HEK293 (cell line): ENCODE results near the gene FASTK.

Source experiments
- BCL11A ChIP-seq: fragments of 450-650 bp; formaldehyde crosslinking; IDR thresholded peaks from 2 replicates; pipeline ENCODE4 v1.5.1; 2016; ENCODE audit warnings: low read depth, missing biosample characterization, missing genetic modification characterization
- KLF1 ChIP-seq: fragments of 450-650 bp; formaldehyde crosslinking; IDR thresholded peaks from 2 replicates; pipeline ENCODE4 v1.5.1; 2016; ENCODE audit warnings: missing biosample characterization, missing genetic modification characterization
- KLF7 ChIP-seq: fragments of 450-650 bp; formaldehyde crosslinking; IDR thresholded peaks from 2 replicates; pipeline ENCODE4 v1.5.1; 2016; ENCODE audit warnings: missing biosample characterization, missing genetic modification characterization, borderline replicate concordance
- MYNN ChIP-seq: fragments of 450-650 bp; formaldehyde crosslinking; IDR thresholded peaks from 2 replicates; pipeline ENCODE4 v1.5.1; 2016; ENCODE audit warnings: missing biosample characterization, missing genetic modification characterization, borderline replicate concordance
- SP2 ChIP-seq: fragments of 450-650 bp; formaldehyde crosslinking; IDR thresholded peaks from 2 replicates; pipeline ENCODE4 v1.5.1; 2016; ENCODE audit warnings: missing biosample characterization, missing genetic modification characterization
- ZBTB1 ChIP-seq: fragments of 450-650 bp; formaldehyde crosslinking; IDR thresholded peaks from 2 replicates; pipeline ENCODE4 v1.5.1; 2016; ENCODE audit warnings: missing biosample characterization, missing genetic modification characterization
- ZIC2 ChIP-seq: fragments of 450-650 bp; formaldehyde crosslinking; IDR thresholded peaks from 2 replicates; pipeline ENCODE4 v1.5.1; 2016; ENCODE audit warnings: missing biosample characterization, missing genetic modification characterization
- ZNF10 ChIP-seq: fragments of 450-650 bp; formaldehyde crosslinking; IDR thresholded peaks from 2 replicates; pipeline ENCODE4 v1.5.1; 2017; ENCODE audit warnings: missing biosample characterization, missing genetic modification characterization
- ZNF121 ChIP-seq: fragments of 450-650 bp; formaldehyde crosslinking; IDR thresholded peaks from 2 replicates; pipeline ENCODE4 v1.5.1; 2016; ENCODE audit warnings: missing biosample characterization, missing genetic modification characterization
- ZNF169 ChIP-seq: fragments of 450-650 bp; formaldehyde crosslinking; IDR thresholded peaks from 2 replicates; pipeline ENCODE4 v1.5.1; 2016; ENCODE audit warnings: missing biosample characterization, missing genetic modification characterization
- ZNF266 ChIP-seq: fragments of 450-650 bp; formaldehyde crosslinking; IDR thresholded peaks from 2 replicates; pipeline ENCODE4 v1.5.1; 2016; ENCODE audit warnings: missing biosample characterization, missing genetic modification characterization, low read depth
- ZNF274 ChIP-seq, 2 experiments: fragments of 200-500 bp in 1 of 2; fragments of 450-650 bp in 1 of 2; sonication (Bioruptor generic) in 1 of 2; formaldehyde crosslinking in 1 of 2; IDR thresholded peaks; 2 replicates each; pipeline versions ENCODE4 v1.5.1 to v1.6.1; 2014 to 2016; ENCODE audit warnings: borderline replicate concordance in 1 of 2, inconsistent platforms in 1 of 2, low read length in 1 of 2, missing biosample characterization in 1 of 2, missing genetic modification characterization in 1 of 2
- ZNF521 ChIP-seq: fragments of 450-650 bp; formaldehyde crosslinking; IDR thresholded peaks from 2 replicates; pipeline ENCODE4 v1.5.1; 2017; ENCODE audit warnings: missing biosample characterization, mild to moderate bottlenecking, missing genetic modification characterization
- ZNF571 ChIP-seq: fragments of 450-650 bp; formaldehyde crosslinking; IDR thresholded peaks from 2 replicates; pipeline ENCODE4 v1.5.0; 2017; ENCODE audit warnings: missing biosample characterization, missing genetic modification characterization
- ZNF621 ChIP-seq: fragments of 450-650 bp; formaldehyde crosslinking; IDR thresholded peaks from 2 replicates; pipeline ENCODE4 v1.5.1; 2017; ENCODE audit warnings: missing biosample characterization, missing genetic modification characterization
- ZNF785 ChIP-seq: fragments of 450-650 bp; formaldehyde crosslinking; IDR thresholded peaks from 2 replicates; pipeline ENCODE4 v1.5.1; 2016; ENCODE audit warnings: missing biosample characterization, missing genetic modification characterization
- ZSCAN16 ChIP-seq: fragments of 450-650 bp; formaldehyde crosslinking; IDR thresholded peaks from 2 replicates; pipeline ENCODE4 v1.5.1; 2016; ENCODE audit warnings: missing biosample characterization, missing genetic modification characterization
- TF ChIP-seq, protein P1 (sequence below): fragments of 450-650 bp; formaldehyde crosslinking; IDR thresholded peaks from 2 replicates; pipeline ENCODE4 v1.5.1; 2016; ENCODE audit warnings: missing biosample characterization, missing genetic modification characterization
- TF ChIP-seq, protein P2 (sequence below): fragments of 450-650 bp; formaldehyde crosslinking; IDR thresholded peaks from 2 replicates; pipeline ENCODE4 v1.5.1; 2016; ENCODE audit warnings: missing biosample characterization, missing genetic modification characterization
- TF ChIP-seq, protein P3 (sequence below): fragments of 450-650 bp; formaldehyde crosslinking; IDR thresholded peaks from 2 replicates; pipeline ENCODE4 v1.5.1; 2016; ENCODE audit warnings: missing biosample characterization, missing genetic modification characterization
- TF ChIP-seq, protein P4 (sequence below): sonication (generic); formaldehyde crosslinking; IDR thresholded peaks from 2 replicates; pipeline ENCODE4 v1.8.1; 2022; ENCODE audit warnings: mild to moderate bottlenecking, moderate library complexity, missing genetic modification reagents
- TF ChIP-seq, protein P5 (sequence below): fragments of 450-650 bp; formaldehyde crosslinking; IDR thresholded peaks from 2 replicates; pipeline ENCODE4 v1.5.1; 2016; ENCODE audit warnings: missing biosample characterization, missing genetic modification characterization
- TF ChIP-seq, protein P6 (sequence below): fragments of 450-650 bp; formaldehyde crosslinking; IDR thresholded peaks from 2 replicates; pipeline ENCODE4; 2016; ENCODE audit warnings: missing biosample characterization, missing genetic modification characterization
- TF ChIP-seq, protein P7 (sequence below): fragments of 450-650 bp; formaldehyde crosslinking; IDR thresholded peaks from 2 replicates; pipeline ENCODE4 v1.5.1; 2016; ENCODE audit warnings: missing biosample characterization, missing genetic modification characterization
- TF ChIP-seq, protein P8 (sequence below): fragments of 450-650 bp; formaldehyde crosslinking; IDR thresholded peaks from 2 replicates; pipeline ENCODE4 v1.5.1; 2016; ENCODE audit warnings: missing biosample characterization, missing genetic modification characterization

FASTK gene

DNA sequence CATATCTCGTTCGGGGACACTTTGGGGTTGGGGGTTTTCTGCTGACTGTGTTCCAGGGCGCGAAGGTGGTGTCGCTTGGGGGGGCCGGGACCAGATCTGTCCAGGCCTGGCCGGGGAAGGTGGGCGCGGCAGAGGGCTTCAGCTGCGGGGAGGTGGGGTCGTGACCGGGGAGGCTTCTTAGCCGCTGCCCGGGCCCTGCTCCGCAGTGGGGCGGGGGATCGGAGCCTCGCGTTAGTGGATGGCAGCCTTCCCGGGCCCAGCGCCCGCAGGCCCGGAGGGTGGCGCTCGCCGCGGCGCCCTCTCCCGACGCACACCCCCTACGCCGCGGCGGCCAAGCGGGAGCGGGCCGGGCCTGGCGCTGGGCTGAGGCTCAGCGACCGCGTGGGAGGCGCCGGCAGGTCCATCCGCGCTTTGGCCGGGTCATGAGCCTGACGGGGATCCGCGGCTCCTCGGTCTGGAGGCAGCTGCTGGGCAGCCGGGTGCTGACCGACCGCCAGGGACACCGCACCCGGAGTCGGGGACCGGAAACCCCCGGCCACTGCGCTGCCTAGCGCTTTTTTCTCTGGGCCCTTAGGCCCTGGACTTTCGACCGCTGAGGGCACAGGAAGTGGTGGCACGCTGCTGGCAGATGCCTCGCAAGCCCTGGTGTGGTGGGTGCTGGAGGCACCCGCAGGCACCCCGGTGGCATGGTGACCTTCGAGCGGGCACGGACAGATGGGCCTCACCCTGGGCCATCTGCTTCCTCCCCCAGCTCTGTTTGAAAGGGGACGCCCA is 6.8 kb upstream of the FASTK start (continued):
- peak; percentile 10; the same call in 1 of the 2 replicates for TF ChIP-seq ZNF121 (tag by site-specific recombination)
- TF ChIP-seq ZNF274 (IDR thresholded peaks at IDR 0.05; ENCODE audit: low read length): no peak
- TF ChIP-seq ZNF274 (tag by site-specific recombination; IDR thresholded peaks at IDR 0.05; ENCODE audit: borderline replicate concordance): no peak
- TF ChIP-seq, protein P1, sequence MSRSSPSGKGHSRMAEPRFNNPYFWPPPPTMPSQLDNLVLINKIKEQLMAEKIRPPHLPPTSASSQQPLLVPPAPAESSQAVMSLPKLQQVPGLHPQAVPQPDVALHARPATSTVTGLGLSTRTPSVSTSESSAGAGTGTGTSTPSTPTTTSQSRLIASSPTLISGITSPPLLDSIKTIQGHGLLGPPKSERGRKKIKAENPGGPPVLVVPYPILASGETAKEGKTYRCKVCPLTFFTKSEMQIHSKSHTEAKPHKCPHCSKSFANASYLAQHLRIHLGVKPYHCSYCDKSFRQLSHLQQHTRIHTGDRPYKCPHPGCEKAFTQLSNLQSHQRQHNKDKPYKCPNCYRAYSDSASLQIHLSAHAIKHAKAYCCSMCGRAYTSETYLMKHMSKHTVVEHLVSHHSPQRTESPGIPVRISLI (tag by site-specific recombination): no peak
- TF ChIP-seq ZSCAN16 (tag by site-specific recombination): no peak
- TF ChIP-seq ZNF10 (tag by site-specific recombination): no peak
- no peak for TF ChIP-seq BCL11A (tag by site-specific recombination)
- no peak for TF ChIP-seq ZNF266
- TF ChIP-seq, protein P2, sequence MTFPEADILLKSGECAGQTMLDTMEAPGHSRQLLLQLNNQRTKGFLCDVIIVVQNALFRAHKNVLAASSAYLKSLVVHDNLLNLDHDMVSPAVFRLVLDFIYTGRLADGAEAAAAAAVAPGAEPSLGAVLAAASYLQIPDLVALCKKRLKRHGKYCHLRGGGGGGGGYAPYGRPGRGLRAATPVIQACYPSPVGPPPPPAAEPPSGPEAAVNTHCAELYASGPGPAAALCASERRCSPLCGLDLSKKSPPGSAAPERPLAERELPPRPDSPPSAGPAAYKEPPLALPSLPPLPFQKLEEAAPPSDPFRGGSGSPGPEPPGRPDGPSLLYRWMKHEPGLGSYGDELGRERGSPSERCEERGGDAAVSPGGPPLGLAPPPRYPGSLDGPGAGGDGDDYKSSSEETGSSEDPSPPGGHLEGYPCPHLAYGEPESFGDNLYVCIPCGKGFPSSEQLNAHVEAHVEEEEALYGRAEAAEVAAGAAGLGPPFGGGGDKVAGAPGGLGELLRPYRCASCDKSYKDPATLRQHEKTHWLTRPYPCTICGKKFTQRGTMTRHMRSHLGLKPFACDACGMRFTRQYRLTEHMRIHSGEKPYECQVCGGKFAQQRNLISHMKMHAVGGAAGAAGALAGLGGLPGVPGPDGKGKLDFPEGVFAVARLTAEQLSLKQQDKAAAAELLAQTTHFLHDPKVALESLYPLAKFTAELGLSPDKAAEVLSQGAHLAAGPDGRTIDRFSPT (tag by site-specific recombination): peak; percentile 92
- TF ChIP-seq, protein P3, sequence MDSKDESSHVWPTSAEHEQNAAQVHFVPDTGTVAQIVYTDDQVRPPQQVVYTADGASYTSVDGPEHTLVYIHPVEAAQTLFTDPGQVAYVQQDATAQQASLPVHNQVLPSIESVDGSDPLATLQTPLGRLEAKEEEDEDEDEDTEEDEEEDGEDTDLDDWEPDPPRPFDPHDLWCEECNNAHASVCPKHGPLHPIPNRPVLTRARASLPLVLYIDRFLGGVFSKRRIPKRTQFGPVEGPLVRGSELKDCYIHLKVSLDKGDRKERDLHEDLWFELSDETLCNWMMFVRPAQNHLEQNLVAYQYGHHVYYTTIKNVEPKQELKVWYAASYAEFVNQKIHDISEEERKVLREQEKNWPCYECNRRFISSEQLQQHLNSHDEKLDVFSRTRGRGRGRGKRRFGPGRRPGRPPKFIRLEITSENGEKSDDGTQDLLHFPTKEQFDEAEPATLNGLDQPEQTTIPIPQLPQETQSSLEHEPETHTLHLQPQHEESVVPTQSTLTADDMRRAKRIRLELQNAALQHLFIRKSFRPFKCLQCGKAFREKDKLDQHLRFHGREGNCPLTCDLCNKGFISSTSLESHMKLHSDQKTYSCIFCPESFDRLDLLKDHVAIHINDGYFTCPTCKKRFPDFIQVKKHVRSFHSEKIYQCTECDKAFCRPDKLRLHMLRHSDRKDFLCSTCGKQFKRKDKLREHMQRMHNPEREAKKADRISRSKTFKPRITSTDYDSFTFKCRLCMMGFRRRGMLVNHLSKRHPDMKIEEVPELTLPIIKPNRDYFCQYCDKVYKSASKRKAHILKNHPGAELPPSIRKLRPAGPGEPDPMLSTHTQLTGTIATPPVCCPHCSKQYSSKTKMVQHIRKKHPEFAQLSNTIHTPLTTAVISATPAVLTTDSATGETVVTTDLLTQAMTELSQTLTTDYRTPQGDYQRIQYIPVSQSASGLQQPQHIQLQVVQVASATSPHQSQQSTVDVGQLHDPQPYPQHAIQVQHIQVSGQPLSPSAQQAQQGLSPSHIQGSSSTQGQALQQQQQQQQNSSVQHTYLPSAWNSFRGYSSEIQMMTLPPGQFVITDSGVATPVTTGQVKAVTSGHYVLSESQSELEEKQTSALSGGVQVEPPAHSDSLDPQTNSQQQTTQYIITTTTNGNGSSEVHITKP (tag by site-specific recombination): no peak
- TF ChIP-seq, protein P4, sequence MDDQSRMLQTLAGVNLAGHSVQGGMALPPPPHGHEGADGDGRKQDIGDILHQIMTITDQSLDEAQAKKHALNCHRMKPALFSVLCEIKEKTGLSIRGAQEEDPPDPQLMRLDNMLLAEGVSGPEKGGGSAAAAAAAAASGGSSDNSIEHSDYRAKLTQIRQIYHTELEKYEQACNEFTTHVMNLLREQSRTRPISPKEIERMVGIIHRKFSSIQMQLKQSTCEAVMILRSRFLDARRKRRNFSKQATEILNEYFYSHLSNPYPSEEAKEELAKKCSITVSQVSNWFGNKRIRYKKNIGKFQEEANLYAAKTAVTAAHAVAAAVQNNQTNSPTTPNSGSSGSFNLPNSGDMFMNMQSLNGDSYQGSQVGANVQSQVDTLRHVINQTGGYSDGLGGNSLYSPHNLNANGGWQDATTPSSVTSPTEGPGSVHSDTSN: peak; percentile 55; the same call in 1 of the 2 replicates
- TF ChIP-seq, protein P5, sequence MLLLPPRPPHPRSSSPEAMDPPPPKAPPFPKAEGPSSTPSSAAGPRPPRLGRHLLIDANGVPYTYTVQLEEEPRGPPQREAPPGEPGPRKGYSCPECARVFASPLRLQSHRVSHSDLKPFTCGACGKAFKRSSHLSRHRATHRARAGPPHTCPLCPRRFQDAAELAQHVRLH (tag by site-specific recombination): no peak
- no peak for TF ChIP-seq ZNF571
- TF ChIP-seq ZNF521 (tag by site-specific recombination): no peak
- TF ChIP-seq KLF1 (tag by site-specific recombination): no peak
- TF ChIP-seq, protein P6, sequence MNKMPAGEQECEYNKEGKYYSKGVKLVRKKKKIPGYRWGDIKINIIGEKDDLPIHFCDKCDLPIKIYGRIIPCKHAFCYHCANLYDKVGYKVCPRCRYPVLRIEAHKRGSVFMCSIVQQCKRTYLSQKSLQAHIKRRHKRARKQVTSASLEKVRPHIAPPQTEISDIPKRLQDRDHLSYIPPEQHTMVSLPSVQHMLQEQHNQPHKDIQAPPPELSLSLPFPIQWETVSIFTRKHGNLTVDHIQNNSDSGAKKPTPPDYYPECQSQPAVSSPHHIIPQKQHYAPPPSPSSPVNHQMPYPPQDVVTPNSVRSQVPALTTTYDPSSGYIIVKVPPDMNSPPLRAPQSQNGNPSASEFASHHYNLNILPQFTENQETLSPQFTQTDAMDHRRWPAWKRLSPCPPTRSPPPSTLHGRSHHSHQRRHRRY (tag by site-specific recombination): no peak
- no peak for TF ChIP-seq ZNF169
- TF ChIP-seq KLF7: 0 out of 2 replicates have a peak, but pooled peaks have one; percentile 3
- TF ChIP-seq, protein P7, sequence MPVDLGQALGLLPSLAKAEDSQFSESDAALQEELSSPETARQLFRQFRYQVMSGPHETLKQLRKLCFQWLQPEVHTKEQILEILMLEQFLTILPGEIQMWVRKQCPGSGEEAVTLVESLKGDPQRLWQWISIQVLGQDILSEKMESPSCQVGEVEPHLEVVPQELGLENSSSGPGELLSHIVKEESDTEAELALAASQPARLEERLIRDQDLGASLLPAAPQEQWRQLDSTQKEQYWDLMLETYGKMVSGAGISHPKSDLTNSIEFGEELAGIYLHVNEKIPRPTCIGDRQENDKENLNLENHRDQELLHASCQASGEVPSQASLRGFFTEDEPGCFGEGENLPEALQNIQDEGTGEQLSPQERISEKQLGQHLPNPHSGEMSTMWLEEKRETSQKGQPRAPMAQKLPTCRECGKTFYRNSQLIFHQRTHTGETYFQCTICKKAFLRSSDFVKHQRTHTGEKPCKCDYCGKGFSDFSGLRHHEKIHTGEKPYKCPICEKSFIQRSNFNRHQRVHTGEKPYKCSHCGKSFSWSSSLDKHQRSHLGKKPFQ (tag by site-specific recombination): no peak
- TF ChIP-seq MYNN: no peak
- no peak for TF ChIP-seq ZNF621 (tag by site-specific recombination)
- peak; percentile 46 for TF ChIP-seq SP2 (tag by site-specific recombination)
- peak; percentile 36; the same call in 1 of the 2 replicates for TF ChIP-seq ZIC2 (tag by site-specific recombination)
- no peak for TF ChIP-seq ZBTB1 (tag by site-specific recombination)
- TF ChIP-seq ZNF785 (tag by site-specific recombination): no peak
- TF ChIP-seq, protein P8, sequence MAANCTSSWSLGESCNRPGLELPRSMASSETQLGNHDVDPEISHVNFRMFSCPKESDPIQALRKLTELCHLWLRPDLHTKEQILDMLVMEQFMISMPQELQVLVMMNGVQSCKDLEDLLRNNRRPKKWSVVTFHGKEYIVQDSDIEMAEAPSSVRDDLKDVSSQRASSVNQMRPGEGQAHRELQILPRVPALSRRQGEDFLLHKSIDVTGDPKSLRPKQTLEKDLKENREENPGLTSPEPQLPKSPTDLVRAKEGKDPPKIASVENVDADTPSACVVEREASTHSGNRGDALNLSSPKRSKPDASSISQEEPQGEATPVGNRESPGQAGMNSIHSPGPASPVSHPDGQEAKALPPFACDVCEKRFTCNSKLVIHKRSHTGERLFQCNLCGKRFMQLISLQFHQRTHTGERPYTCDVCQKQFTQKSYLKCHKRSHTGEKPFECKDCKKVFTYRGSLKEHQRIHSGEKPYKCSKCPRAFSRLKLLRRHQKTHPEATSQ: no peak
